HEK293T (cell line): ENCODE data around the gene SETMAR.

ENCODE experiments used
- CTCF ChIA-PET: fragments of 350-600 bp; formaldehyde crosslinking; extraction: SDS; loops from one replicate; lab custom pipeline; 2021; ENCODE audit warnings: antibody characterized with exemption, inconsistent platforms; lab: Yijun Ruan, JAX
- POLR2A ChIA-PET: fragments of 350-600 bp; formaldehyde crosslinking; extraction: SDS; loops from one replicate; lab custom pipeline; 2020; ENCODE audit warnings: antibody characterized with exemption, inconsistent platforms; lab: Yijun Ruan, JAX
- DNase-seq: peaks from one replicate; pipeline ENCODE4 v3.0.0; 2012; ENCODE audit warnings: mixed read lengths; ENCODE audit errors: extremely low spot score
- ARNT ChIP-seq: fragments of 450-650 bp; IDR thresholded peaks from 2 replicates; pipeline ENCODE4 v1.6.1; 2017; ENCODE audit warnings: mild to moderate bottlenecking
- BHLHE40 ChIP-seq: fragments of 450-650 bp; IDR thresholded peaks from 2 replicates; pipeline ENCODE4 v1.6.1; 2016; ENCODE audit warnings: mild to moderate bottlenecking, moderate library complexity, borderline replicate concordance
- CTBP1 ChIP-seq: fragments of 450-650 bp; IDR thresholded peaks from 2 replicates; pipeline ENCODE4 v1.6.1; 2016; ENCODE audit warnings: borderline replicate concordance
- ELF4 ChIP-seq: fragments of 450-650 bp; IDR thresholded peaks from 2 replicates; pipeline ENCODE4 v1.6.1; 2017; ENCODE audit warnings: antibody characterized with exemption
- FOXA1 ChIP-seq: fragments of 450-650 bp; IDR thresholded peaks from 2 replicates; pipeline ENCODE4 v1.6.1; 2016; ENCODE audit warnings: mild to moderate bottlenecking
- FOXK2 ChIP-seq: fragments of 450-650 bp; IDR thresholded peaks from 2 replicates; pipeline ENCODE4 v1.6.1; 2016; ENCODE audit warnings: mild to moderate bottlenecking
- FOXM1 ChIP-seq: fragments of 450-650 bp; IDR thresholded peaks from 2 replicates; pipeline ENCODE4 v1.6.1; 2017; ENCODE audit warnings: mild to moderate bottlenecking, borderline replicate concordance
- HDGF ChIP-seq: fragments of 450-650 bp; IDR thresholded peaks from 2 replicates; pipeline ENCODE4 v1.6.1; 2017; ENCODE audit warnings: antibody characterized with exemption, borderline replicate concordance
- L3MBTL2 ChIP-seq: fragments of 450-650 bp; conservative IDR thresholded peaks from 2 replicates; pipeline ENCODE4 v1.6.1; 2016; ENCODE audit warnings: mild to moderate bottlenecking
- LEF1 ChIP-seq: fragments of 450-650 bp; IDR thresholded peaks from 2 replicates; pipeline ENCODE4 v1.6.1; 2017; ENCODE audit warnings: mild to moderate bottlenecking, borderline replicate concordance
- NFRKB ChIP-seq: fragments of 450-650 bp; IDR thresholded peaks from 2 replicates; pipeline ENCODE4 v1.6.1; 2016; ENCODE audit warnings: mild to moderate bottlenecking, moderate library complexity
- SP1 ChIP-seq: fragments of 450-650 bp; IDR thresholded peaks from 2 replicates; pipeline ENCODE4 v1.6.1; 2017
- SUZ12 ChIP-seq: fragments of 450-650 bp; IDR thresholded peaks from 2 replicates; pipeline ENCODE4 v1.6.1; 2016; ENCODE audit warnings: mild to moderate bottlenecking
- TARDBP ChIP-seq: fragments of 450-650 bp; IDR thresholded peaks from 2 replicates; pipeline ENCODE4 v1.6.1; 2016
- ZNF384 ChIP-seq: fragments of 450-650 bp; IDR thresholded peaks from 2 replicates; pipeline ENCODE4 v1.6.1; 2016
- TF ChIP-seq, protein P1 (sequence below): fragments of 450-650 bp; IDR thresholded peaks from 2 replicates; pipeline ENCODE4 v1.6.1; 2016

SETMAR gene

DNA sequence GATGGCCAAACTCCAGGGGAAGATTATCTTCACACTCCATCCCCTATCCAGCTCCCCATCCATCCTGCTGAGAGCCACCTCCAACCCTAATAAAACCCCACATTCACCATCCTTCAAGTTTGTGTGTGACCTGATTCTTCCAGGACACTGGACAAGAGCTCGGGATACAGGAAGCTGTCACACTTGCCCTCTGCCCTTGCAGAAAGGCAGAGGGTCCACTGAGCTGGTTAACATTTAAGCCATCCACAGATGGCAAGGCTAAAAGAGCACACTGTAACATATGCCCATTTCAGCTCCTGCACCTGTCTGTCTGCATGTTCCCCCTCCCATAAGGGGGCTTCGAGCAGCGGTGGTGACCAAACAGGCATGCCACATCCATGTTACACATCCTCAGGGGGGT, 29.8 kb downstream of the SETMAR start:
- TF ChIP-seq ZNF384 (no peak), SP1 (no peak), SUZ12 (no peak), CTBP1 (no peak), NFRKB (no peak), LEF1 (no peak), L3MBTL2 (no peak), FOXK2 (no peak), ELF4 (no peak), BHLHE40 (no peak), ARNT (no peak), HDGF (no peak), FOXA1 (no peak), TARDBP (no peak), FOXM1 (no peak)
- TF ChIP-seq, protein P1, sequence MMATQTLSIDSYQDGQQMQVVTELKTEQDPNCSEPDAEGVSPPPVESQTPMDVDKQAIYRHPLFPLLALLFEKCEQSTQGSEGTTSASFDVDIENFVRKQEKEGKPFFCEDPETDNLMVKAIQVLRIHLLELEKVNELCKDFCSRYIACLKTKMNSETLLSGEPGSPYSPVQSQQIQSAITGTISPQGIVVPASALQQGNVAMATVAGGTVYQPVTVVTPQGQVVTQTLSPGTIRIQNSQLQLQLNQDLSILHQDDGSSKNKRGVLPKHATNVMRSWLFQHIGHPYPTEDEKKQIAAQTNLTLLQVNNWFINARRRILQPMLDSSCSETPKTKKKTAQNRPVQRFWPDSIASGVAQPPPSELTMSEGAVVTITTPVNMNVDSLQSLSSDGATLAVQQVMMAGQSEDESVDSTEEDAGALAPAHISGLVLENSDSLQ, result no peak
- CTCF ChIA-PET, result interaction anchor here (0.6 kb wide), 1 partner anchor 115 kb away, joined by 3 read pairs; no protein-coding TSS in a partner anchor
- no peak for DNase-seq
- POLR2A ChIA-PET, result no interaction called here

DNA sequence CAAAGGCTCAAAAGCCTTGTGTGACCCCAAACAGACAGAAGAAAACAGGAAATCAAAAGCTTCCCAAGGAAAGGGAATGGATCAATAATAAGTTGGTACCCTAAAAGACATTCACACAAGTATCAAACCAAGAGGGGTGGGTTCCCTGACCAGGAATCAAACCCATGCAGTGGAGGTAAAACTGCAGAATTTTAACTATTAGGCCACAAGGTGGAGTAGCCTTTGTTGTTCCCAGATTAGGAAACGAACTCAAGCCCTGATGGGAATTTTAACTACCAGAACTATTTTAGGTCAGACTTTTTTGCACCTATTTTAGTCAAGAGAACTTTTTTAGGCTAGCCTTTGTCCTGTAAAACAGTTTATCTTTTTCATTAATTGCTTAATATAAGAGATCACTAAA, 31.4 kb downstream of the SETMAR start:
- ChIA-PET POLR2A (no interaction called here), CTCF (no interaction called here)
- no peak for TF ChIP-seq LEF1
- TF ChIP-seq BHLHE40, result no peak
- TF ChIP-seq SUZ12, result no peak
- DNase-seq, result no peak

DNA sequence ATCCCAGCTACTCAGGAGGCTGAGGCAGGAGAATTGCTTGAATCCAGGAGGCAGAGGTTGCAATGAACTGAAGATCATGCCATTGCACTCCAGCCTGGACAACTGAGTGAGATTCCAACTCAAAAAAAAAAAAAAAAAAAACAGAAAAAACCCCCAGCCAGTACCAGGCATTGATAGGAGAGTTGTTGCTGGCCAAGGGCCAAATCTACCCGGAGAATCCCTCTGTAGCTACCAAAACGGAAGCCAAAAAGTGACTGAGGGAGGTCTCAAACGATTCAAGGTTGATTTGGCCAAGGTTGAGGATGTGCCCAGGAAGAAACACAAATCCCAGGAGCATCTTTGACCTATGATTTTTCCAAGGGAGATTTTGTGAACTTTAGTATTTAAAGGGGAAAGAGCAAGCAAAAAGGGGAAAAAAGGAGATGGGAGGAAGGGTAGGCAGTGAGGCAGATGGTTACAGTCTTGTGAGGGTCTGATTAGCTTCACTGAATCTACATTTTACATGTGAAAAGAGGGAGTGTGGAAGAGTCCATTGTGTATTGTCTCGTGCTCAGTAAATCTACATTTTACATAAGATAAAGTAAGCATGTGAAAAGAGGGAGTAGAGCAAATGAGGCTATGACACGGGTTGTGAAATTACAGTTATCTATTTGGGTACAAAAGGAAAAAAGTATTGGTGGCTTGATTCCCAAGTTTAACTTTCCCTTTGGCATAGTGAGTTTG, 32.8 kb downstream of the SETMAR start:
- DNase-seq, result no peak
- TF ChIP-seq FOXA1 (no peak), CTBP1 (no peak), ELF4 (no peak), SP1 (no peak), ZNF384 (no peak), BHLHE40 (no peak), FOXM1 (no peak), HDGF (no peak), LEF1 (no peak), TARDBP (no peak), FOXK2 (no peak), L3MBTL2 (no peak), SUZ12 (no peak), NFRKB (no peak), ARNT (no peak)
- TF ChIP-seq, protein P1, result no peak
- ChIA-PET POLR2A (no interaction called here), CTCF (no interaction called here)

DNA sequence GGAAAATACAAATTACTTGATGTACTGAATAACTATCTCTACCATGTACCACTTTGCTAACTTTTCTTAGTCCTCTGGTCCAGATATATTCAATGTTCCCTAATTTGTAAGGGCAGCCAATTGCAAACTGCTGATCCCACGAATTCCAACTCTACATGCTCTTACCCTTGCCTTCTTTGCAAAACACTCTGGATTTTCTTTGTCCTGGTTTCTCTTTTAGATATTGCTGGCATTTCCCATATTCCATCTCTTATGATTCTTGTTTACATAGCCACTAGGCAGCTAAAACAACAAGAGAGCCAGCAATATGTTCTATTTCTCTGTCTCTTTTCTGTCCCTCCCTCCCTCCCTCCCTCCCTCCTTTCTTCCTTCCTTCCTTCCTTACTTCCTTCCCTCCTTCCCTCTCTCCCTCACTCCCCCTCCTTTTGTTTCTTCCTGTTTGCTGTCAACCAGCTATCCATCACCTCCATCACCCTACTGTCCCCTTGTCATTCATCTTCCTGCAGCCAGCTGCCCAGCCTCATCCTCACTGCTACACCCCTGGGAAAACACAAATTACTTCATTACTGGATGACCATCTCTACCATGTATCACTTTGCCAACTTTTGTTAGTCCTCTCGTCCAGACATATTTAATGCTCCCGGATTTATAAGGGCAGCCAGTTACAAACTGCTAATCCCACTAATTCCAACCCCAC, 33.8 kb downstream of the SETMAR start:
- CTCF ChIA-PET, result no interaction called here
- POLR2A ChIA-PET, result no interaction called here
- no peak for DNase-seq
- TF ChIP-seq FOXK2, result no peak
- no peak for TF ChIP-seq SP1

DNA sequence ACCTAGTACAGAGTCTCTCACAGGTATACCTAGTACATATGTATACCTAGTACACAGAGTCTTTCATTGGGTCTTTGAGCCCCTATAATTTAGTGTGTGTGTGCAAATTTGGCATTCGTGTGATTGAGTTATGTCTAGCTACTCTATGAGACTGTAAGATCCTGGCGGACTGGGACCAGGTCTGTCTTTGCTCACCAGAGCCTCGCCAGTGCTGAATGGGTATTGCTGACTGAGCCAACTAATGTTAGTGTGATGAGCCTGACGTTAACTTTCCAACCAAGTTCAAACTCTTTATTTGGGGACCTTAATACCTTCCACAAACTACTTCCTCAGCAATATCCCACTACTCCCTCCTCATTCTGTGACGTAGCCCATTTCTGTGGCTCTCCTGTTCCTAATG, 35.6 kb downstream of the SETMAR start:
- CTCF ChIA-PET, result interaction anchor here (0.7 kb wide), 1 partner anchor 13 kb away, joined by 4 read pairs; no protein-coding TSS in a partner anchor
- no peak for DNase-seq
- POLR2A ChIA-PET, result no interaction called here
- no peak for TF ChIP-seq HDGF
- no peak for TF ChIP-seq FOXM1

DNA sequence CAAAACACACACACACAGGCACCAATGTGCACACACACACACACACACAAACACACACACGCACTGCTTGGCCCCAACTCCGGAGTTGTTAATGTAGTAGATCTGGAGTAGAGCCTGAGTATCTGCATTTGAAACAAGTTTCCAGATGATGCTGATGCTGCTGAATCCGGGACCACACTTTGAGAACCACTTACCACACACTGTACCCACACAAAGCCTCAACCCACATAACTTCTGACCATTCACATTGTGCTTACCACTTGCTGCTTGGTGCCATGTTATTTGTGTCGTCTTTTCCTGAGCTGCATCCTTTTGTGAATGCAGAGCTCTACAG, 36.9 kb downstream of the SETMAR start:
- no peak for DNase-seq
- CTCF ChIA-PET, result interaction anchor here (1.1 kb wide), 1 partner anchor 11 kb away, joined by 5 read pairs; no protein-coding TSS in a partner anchor
- POLR2A ChIA-PET, result no interaction called here
- no peak for TF ChIP-seq TARDBP
- TF ChIP-seq FOXM1, result no peak
- TF ChIP-seq FOXK2, result no peak
- no peak for TF ChIP-seq ARNT
- TF ChIP-seq, protein P1, result no peak
- TF ChIP-seq L3MBTL2, result no peak
- no peak for TF ChIP-seq CTBP1
- no peak for TF ChIP-seq FOXA1
- TF ChIP-seq SP1, result no peak
- TF ChIP-seq ELF4, result no peak
- TF ChIP-seq ZNF384, result no peak
- TF ChIP-seq LEF1, result no peak
- no peak for TF ChIP-seq NFRKB
- TF ChIP-seq SUZ12, result no peak
